ENCODE data around the gene ZNF474.

DNA sequence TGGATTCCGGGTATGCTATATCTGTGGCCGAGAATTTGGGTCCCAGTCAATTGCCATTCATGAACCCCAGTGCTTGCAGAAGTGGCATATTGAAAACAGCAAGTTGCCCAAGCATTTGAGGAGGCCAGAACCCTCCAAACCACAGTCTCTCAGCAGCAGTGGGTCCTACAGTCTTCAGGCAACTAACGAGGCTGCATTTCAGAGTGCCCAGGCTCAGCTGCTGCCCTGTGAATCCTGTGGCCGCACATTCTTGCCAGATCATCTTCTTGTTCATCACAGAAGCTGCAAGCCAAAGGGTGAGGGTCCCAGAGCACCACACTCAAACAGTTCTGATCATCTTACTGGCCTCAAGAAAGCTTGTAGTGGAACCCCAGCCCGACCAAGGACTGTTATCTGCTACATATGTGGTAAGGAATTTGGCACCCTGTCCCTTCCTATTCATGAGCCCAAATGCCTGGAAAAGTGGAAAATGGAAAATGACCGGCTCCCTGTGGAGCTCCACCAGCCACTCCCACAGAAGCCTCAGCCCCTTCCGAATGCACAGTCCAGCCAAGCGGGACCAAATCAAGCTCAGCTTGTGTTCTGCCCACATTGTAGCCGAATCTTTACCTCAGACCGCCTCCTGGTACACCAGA, 23.0 kb downstream of the ZNF474 start:
- TF ChIP-seq, protein P1, sequence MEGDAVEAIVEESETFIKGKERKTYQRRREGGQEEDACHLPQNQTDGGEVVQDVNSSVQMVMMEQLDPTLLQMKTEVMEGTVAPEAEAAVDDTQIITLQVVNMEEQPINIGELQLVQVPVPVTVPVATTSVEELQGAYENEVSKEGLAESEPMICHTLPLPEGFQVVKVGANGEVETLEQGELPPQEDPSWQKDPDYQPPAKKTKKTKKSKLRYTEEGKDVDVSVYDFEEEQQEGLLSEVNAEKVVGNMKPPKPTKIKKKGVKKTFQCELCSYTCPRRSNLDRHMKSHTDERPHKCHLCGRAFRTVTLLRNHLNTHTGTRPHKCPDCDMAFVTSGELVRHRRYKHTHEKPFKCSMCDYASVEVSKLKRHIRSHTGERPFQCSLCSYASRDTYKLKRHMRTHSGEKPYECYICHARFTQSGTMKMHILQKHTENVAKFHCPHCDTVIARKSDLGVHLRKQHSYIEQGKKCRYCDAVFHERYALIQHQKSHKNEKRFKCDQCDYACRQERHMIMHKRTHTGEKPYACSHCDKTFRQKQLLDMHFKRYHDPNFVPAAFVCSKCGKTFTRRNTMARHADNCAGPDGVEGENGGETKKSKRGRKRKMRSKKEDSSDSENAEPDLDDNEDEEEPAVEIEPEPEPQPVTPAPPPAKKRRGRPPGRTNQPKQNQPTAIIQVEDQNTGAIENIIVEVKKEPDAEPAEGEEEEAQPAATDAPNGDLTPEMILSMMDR (IDR thresholded peaks at IDR 0.05; ENCODE audit: low read depth, low read length): no peak
- no peak for TF ChIP-seq POLR2A (IDR thresholded peaks at IDR 0.05; ENCODE audit: extremely low read depth, insufficient read length)
